KMS-11 (cell line): ENCODE results near the gene RASSF3.

Source experiments
- H2AFZ ChIP-seq: fragments of 200-600 bp; sonication (generic); 2 replicates; pipeline ENCODE4 v1.6.1; 2016; ENCODE audit warnings: antibody characterized with exemption, mixed run types, low read depth
- H3K27ac ChIP-seq: fragments of 200-600 bp; sonication (generic); 2 replicates; pipeline ENCODE4 v1.6.1; 2016; ENCODE audit warnings: mild to moderate bottlenecking, mixed run types
- H3K27me3 ChIP-seq: fragments of 200-600 bp; sonication (generic); 2 replicates; pipeline ENCODE4 v1.6.1; 2017; ENCODE audit warnings: mild to moderate bottlenecking, low read depth, mixed run types, moderate library complexity; ENCODE audit not compliant: insufficient read depth
- H3K36me3 ChIP-seq: fragments of 200-600 bp; sonication (generic); 2 replicates; pipeline ENCODE4 v1.6.1; 2017; ENCODE audit warnings: mild to moderate bottlenecking, mixed run types; ENCODE audit not compliant: insufficient read depth
- H3K4me1 ChIP-seq: fragments of 200-600 bp; sonication (generic); 2 replicates; pipeline ENCODE4 v1.6.1; 2016; ENCODE audit warnings: mild to moderate bottlenecking, low read depth, mixed run types; ENCODE audit not compliant: poor library complexity, severe bottlenecking
- H3K4me2 ChIP-seq: fragments of 200-600 bp; sonication (generic); 2 replicates; pipeline ENCODE4 v1.7.0; 2016; ENCODE audit warnings: mild to moderate bottlenecking, mixed run types
- H3K4me3 ChIP-seq: fragments of 200-600 bp; sonication (generic); IDR thresholded peaks from 2 replicates; pipeline ENCODE4 v1.6.1; 2017; ENCODE audit warnings: low read depth, low read length, mixed read lengths; ENCODE audit not compliant: insufficient read depth
- H3K79me2 ChIP-seq: fragments of 200-600 bp; sonication (generic); 2 replicates; pipeline ENCODE4 v1.6.1; 2016; ENCODE audit warnings: low read depth, mixed run types; ENCODE audit not compliant: insufficient read depth
- H3K9ac ChIP-seq: fragments of 200-600 bp; sonication (generic); 2 replicates; pipeline ENCODE4 v1.6.1; 2016; ENCODE audit warnings: mild to moderate bottlenecking, mixed run types
- H4K20me1 ChIP-seq: fragments of 200-600 bp; sonication (generic); 2 replicates; pipeline ENCODE4 v1.6.1; 2016; ENCODE audit warnings: mild to moderate bottlenecking, mixed run types; ENCODE audit not compliant: insufficient read depth
- TF ChIP-seq, protein P1 (sequence below): fragments of 200-600 bp; sonication (generic); conservative IDR thresholded peaks from 2 replicates; pipeline ENCODE4 v1.6.1; 2017; ENCODE audit warnings: low read depth, mild to moderate bottlenecking, antibody characterized with exemption, low read length, moderate library complexity, mixed read lengths

The RASSF3 gene

DNA sequence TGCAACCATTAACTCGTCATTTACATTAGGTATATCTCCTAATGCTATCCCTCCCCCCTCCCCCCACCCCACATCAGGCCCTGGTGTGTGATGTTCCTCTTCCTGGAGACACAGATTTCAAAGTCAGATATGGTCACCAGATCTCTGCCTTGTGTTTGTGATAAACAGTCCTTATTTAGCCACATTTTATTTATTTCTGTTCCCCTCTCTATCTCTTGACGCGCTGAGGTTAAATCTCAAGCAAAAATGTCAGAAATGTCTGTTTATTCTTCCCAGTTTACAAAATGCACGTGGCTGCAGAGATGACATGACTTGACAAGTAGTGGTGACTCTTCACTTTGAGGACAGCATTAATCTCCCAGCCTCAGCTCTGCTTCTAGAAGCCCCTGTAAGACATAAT, 11.5 kb upstream of the RASSF3 start:
- no peaks in the 10 kb centered on the region for H3K4me1 ChIP-seq

DNA sequence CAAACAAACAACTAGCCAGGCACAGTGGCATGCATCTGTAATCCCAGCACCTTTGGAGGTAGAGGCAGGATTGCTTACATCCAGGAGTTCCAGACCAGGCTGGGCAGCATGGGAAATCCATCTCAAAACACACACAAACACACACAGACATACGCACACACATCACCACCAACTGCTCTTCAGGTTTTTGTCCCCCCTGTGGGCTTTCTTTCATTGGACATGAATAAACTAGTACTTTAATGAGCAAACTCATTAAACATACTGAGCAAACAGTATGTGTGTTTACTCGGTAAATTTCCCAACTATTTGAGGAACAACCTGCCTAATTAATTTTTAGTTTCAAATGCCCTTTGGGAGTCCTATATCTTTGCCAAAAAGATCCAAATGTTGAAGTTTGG, 10.1 kb upstream of the RASSF3 start:
- H3K4me2 ChIP-seq = no peak overlapping the region
- no peak overlapping the region for H3K4me3 ChIP-seq
- H3K4me1 ChIP-seq = no peaks in the 10 kb centered on the region
- H3K79me2 ChIP-seq = no peaks in the 10 kb centered on the region
- H3K36me3 ChIP-seq = no peaks in the 10 kb centered on the region
- no peaks in the 10 kb centered on the region for H3K27me3 ChIP-seq
- no peaks in the 10 kb centered on the region for H4K20me1 ChIP-seq
- H3K27ac ChIP-seq = no peak overlapping the region
- H3K9ac ChIP-seq = no peak overlapping the region
- H2AFZ ChIP-seq = no peak overlapping the region
- TF ChIP-seq, protein P1, sequence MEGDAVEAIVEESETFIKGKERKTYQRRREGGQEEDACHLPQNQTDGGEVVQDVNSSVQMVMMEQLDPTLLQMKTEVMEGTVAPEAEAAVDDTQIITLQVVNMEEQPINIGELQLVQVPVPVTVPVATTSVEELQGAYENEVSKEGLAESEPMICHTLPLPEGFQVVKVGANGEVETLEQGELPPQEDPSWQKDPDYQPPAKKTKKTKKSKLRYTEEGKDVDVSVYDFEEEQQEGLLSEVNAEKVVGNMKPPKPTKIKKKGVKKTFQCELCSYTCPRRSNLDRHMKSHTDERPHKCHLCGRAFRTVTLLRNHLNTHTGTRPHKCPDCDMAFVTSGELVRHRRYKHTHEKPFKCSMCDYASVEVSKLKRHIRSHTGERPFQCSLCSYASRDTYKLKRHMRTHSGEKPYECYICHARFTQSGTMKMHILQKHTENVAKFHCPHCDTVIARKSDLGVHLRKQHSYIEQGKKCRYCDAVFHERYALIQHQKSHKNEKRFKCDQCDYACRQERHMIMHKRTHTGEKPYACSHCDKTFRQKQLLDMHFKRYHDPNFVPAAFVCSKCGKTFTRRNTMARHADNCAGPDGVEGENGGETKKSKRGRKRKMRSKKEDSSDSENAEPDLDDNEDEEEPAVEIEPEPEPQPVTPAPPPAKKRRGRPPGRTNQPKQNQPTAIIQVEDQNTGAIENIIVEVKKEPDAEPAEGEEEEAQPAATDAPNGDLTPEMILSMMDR = no peak

More for the DNA sequence above, 11.5 kb upstream of the RASSF3 start:
- H2AFZ ChIP-seq = no peak overlapping the region
- no peak overlapping the region for H3K4me2 ChIP-seq
- no peak overlapping the region for H3K9ac ChIP-seq
- H4K20me1 ChIP-seq = no peaks in the 10 kb centered on the region
- TF ChIP-seq, protein P1 = no peak
- no peaks in the 10 kb centered on the region for H3K36me3 ChIP-seq
- no peak overlapping the region for H3K4me3 ChIP-seq
- no peaks in the 10 kb centered on the region for H3K79me2 ChIP-seq
- H3K27me3 ChIP-seq = no peaks in the 10 kb centered on the region
- H3K27ac ChIP-seq = no peak overlapping the region

DNA sequence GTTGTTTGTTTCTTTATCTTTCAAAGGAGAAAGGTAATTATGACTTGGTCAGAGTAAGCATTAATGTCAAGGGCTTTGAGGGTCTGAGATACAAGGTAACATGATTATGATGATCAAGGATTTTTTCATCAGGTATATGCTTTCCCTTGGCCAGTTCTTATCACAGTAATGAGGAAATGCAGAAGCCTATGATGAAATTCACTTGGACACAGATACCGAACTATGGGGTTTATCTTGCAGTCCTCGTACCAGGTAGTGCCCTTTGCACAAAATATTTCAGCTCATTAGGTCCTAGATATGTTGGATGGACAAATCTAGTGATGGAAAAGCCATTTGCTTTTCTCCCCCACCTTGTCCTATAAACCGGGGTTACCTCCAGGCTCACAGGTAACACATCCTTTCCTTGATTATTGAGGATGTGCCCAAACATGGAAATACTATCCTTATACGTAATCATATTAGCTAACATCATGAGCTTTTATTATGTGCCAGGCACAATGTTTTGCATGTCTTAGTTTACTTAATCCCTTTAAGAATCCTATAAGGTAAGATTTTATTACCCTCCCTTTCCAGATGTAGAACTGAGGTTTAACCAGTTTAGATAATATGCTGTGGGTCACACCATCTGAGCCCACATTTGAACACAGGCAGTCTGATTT, 7.0 kb upstream of the RASSF3 start:
- Histone ChIP-seq H3K27ac (no peak overlapping the region), H3K4me3 (no peak overlapping the region)

DNA sequence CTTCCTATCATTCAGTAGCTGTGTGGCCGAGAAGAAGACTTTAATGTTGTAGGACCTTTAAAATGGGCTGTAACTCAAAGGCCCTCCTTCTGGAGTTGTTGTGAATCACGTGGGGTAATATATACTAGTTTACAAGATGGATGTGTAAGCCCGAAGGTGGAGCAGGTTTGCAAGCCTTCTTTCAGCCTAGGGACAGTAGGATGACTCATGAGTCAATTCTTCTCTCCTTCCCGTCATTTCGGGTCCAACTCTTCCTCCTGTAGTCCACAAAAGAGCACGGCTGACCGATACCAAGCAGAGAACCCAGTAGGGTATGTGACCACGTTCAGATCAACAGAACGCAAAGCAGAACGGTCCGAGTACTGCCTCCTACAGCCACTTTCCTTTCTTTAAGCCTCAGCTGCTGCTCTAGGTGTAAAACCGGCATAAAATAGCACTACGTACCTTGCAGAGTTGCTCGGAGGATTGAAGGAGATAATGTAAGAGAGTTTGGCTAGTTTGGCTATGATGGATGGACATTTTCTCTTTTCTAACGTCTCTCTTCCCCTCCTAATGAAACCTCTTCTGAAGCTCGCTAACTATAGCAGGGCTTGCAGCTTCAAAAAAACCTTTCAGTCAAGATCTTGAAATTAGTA, 1.3 kb upstream of the RASSF3 start:
- H4K20me1 ChIP-seq = no peaks in the 10 kb centered on the region
- peak overlapping the region; percentile 66 for H3K4me2 ChIP-seq
- H3K27ac ChIP-seq = peak overlapping the region; percentile 69
- peaks cover 33% of the 10 kb centered on the region for H3K79me2 ChIP-seq
- TF ChIP-seq, protein P1 = 0 out of 2 replicates have a peak, but pooled peaks have one; percentile 33
- H2AFZ ChIP-seq = peak overlapping the region; percentile 70
- H3K9ac ChIP-seq = peak overlapping the region; percentile 56
- H3K4me3 ChIP-seq = peak overlapping the region; percentile 29
- no peaks in the 10 kb centered on the region for H3K36me3 ChIP-seq
- H3K27me3 ChIP-seq = no peaks in the 10 kb centered on the region
- peaks cover 30% of the 10 kb centered on the region for H3K4me1 ChIP-seq

More for the DNA sequence above, 7.0 kb upstream of the RASSF3 start:
- Histone ChIP-seq H3K27me3 (no peaks in the 10 kb centered on the region), H4K20me1 (no peaks in the 10 kb centered on the region), H3K36me3 (no peaks in the 10 kb centered on the region), H3K4me2 (no peak overlapping the region), H3K9ac (no peak overlapping the region), H2AFZ (no peak overlapping the region), H3K4me1 (peaks cover 9% of the 10 kb centered on the region), H3K79me2 (no peaks in the 10 kb centered on the region)
- TF ChIP-seq, protein P1 = no peak
